LNCAP (cell line): ENCODE measurements around the gene ZNF30.

Source experiments
- TF ChIP-seq, protein P1 (sequence below): fragments of 450-650 bp; IDR thresholded peaks from 2 replicates; pipeline ENCODE4 v1.5.1; 2017; ENCODE audit warnings: mild to moderate bottlenecking

ZNF30 gene

GRCh38 chr19:34910770-34911169 lies 15.9 kb upstream of the ZNF30 start:
- TF ChIP-seq, protein P1, sequence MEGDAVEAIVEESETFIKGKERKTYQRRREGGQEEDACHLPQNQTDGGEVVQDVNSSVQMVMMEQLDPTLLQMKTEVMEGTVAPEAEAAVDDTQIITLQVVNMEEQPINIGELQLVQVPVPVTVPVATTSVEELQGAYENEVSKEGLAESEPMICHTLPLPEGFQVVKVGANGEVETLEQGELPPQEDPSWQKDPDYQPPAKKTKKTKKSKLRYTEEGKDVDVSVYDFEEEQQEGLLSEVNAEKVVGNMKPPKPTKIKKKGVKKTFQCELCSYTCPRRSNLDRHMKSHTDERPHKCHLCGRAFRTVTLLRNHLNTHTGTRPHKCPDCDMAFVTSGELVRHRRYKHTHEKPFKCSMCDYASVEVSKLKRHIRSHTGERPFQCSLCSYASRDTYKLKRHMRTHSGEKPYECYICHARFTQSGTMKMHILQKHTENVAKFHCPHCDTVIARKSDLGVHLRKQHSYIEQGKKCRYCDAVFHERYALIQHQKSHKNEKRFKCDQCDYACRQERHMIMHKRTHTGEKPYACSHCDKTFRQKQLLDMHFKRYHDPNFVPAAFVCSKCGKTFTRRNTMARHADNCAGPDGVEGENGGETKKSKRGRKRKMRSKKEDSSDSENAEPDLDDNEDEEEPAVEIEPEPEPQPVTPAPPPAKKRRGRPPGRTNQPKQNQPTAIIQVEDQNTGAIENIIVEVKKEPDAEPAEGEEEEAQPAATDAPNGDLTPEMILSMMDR: no peak

- TF ChIP-seq, protein P1: no peak
Measured at GRCh38 chr19:34918190-34918589, 8.5 kb upstream of the ZNF30 start.

DNA sequence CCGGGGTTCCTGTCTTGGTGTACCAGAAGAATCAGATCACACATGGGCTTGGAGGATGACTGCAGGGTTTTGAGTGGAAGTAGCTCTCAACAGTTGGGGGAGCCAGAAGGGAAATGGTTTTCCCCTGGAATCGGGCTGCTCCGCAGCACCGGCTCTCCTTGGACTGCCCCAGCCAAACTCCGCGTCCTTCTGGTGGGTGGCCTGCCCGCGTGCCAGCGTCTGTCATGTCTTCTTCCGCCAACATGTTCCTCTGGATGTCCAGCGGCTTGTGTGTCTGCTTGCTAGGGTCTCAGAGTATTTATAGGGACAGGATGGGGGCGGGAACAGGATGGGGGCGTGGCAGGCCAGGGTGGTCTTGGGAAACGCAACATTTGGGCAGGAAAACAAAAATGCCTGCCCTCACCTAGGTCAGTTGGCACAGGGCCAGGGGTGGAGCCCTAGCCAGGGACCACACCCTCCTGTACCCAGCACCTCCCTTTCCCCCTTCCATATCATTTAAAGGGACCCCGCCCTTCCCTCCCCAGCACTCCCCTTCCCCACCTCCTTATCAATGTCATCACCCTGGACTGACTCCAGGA lies 1.3 kb upstream of the ZNF30 start:
- TF ChIP-seq, protein P1: no peak

GRCh38 chr19:34926361-34926684 lies 380 bp upstream of the ZNF30 start:
- TF ChIP-seq, protein P1: no peak

- TF ChIP-seq, protein P1: no peak
Measured at GRCh38 chr19:34932494-34932893, 5.8 kb downstream of the ZNF30 start.

DNA sequence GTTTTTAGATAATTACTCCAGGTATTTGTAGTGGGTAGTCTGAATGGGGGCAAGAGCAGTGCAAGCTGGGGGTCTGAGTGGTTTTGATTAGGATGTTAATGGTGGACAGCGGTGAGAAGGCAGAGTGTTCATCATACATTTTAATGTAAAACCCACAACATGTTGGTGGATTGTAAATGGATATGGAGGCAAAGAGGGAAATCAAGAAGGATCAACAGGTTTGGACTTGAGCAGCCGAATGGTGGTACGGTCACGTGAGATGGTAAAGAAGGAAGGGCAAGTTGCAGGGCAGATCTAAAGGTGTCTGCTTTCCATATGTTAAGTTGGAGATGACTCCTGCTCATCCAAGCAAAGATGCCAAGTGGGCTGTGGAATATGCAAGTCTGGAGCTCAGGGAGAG lies 9.5 kb downstream of the ZNF30 start:
- TF ChIP-seq, protein P1: no peak

DNA sequence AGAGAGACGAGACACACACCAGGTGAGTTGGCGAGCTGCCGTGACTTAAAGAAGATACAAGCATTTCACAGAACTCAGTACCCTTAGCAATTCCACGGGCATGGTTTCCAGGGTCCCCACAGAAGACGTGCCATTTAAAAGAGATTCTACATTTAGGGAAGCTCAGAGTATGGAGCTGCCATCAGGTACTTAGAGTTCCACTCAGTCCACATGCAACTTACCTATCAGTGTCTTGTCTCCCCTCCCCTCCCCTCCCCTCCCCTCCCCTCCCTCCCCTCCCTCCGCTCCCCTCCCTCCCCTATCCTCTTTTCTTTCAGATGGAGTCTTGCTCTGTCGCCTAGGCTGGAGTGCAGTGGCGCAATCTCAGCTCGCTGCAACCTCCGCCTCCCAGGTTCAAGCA lies 12.2 kb downstream of the ZNF30 start:
- TF ChIP-seq, protein P1: no peak
